GM23338 (cell line): ENCODE data around the gene ARHGAP36. TPM values are rescaled to one million over a fixed set of nuclear protein-coding genes. Genes with fewer than 3 reads are reported as not detected.

ENCODE experiments used
- ATAC-seq: fragments of 200-7000 bp; cut with Tn5 transposase; 3 replicates; pipeline ENCODE4 v1.9.1; 2020
- DNase-seq: peaks from one replicate; pipeline ENCODE4 v3.0.0-alpha.2; 2015; ENCODE audit warnings: low spot score
- H2AFZ ChIP-seq: fragments of 200-600 bp; sonication (generic); 2 replicates; pipeline ENCODE4 v1.8.0; 2016; ENCODE audit warnings: antibody characterized with exemption, mild to moderate bottlenecking, moderate library complexity
- H3F3A ChIP-seq: fragments of 200-600 bp; sonication (generic); replicated peaks from 2 replicates; pipeline ENCODE4 v1.8.0; 2017; ENCODE audit warnings: antibody characterized with exemption, mixed run types, low read depth
- H3K27ac ChIP-seq: fragments of 200-600 bp; sonication (generic); 2 replicates; pipeline ENCODE4 v1.6.1; 2016; ENCODE audit warnings: low read depth
- H3K27me3 ChIP-seq: fragments of 200-600 bp; sonication (generic); 2 replicates; pipeline ENCODE4 v1.8.0; 2016; ENCODE audit warnings: mild to moderate bottlenecking, mixed run types, moderate library complexity; ENCODE audit not compliant: insufficient read depth
- H3K36me3 ChIP-seq: fragments of 200-600 bp; sonication (generic); 2 replicates; pipeline ENCODE4 v1.8.0; 2016; ENCODE audit warnings: mild to moderate bottlenecking; ENCODE audit not compliant: insufficient read depth
- H3K4me1 ChIP-seq: fragments of 200-600 bp; sonication (generic); 2 replicates; pipeline ENCODE4 v1.8.0; 2016; ENCODE audit warnings: mild to moderate bottlenecking, moderate library complexity; ENCODE audit not compliant: insufficient read depth
- H3K4me2 ChIP-seq: fragments of 200-600 bp; sonication (generic); 2 replicates; pipeline ENCODE4 v1.7.1; 2017; ENCODE audit warnings: mixed run types
- H3K4me3 ChIP-seq: fragments of 200-600 bp; sonication (generic); 2 replicates; pipeline ENCODE4 v1.6.1; 2016; ENCODE audit warnings: mixed run types
- H3K79me2 ChIP-seq: fragments of 200-600 bp; sonication (generic); replicated peaks from 2 replicates; pipeline ENCODE4 v1.8.0; 2017; ENCODE audit warnings: mild to moderate bottlenecking; ENCODE audit not compliant: insufficient read depth
- H3K9me2 ChIP-seq: fragments of 200-600 bp; sonication (generic); 2 replicates; pipeline ENCODE4 v1.8.0; 2017; ENCODE audit not compliant: insufficient read depth
- H4K20me1 ChIP-seq: fragments of 200-600 bp; sonication (generic); replicated peaks from 2 replicates; pipeline ENCODE4 v1.8.0; 2017; ENCODE audit warnings: mild to moderate bottlenecking; ENCODE audit not compliant: insufficient read depth
- H3K27ac Mint-ChIP-seq: 2 replicates; pipeline ENCODE4 v1.8.0; 2020; ENCODE audit warnings: inconsistent platforms, mild to moderate bottlenecking, moderate library complexity, mixed read lengths
- H3K27me3 Mint-ChIP-seq: 3 replicates; pipeline ENCODE4 v1.8.0; 2022; ENCODE audit warnings: low read depth, mild to moderate bottlenecking, moderate library complexity, mixed read lengths, inconsistent platforms; ENCODE audit not compliant: insufficient read depth, poor library complexity
- H3K36me3 Mint-ChIP-seq: 3 replicates; pipeline ENCODE4 v1.8.0; 2021; ENCODE audit warnings: low read depth, mild to moderate bottlenecking, inconsistent platforms, moderate library complexity, mixed read lengths
- H3K4me1 Mint-ChIP-seq: 3 replicates; pipeline ENCODE4 v1.8.0; 2020; ENCODE audit warnings: mild to moderate bottlenecking, inconsistent platforms, mixed read lengths
- H3K4me3 Mint-ChIP-seq: 3 replicates; pipeline ENCODE4 v1.8.0; 2021; ENCODE audit warnings: moderate library complexity, mild to moderate bottlenecking, inconsistent platforms, mixed read lengths
- H3K9me3 Mint-ChIP-seq: 3 replicates; pipeline ENCODE4 v1.8.0; 2020; ENCODE audit warnings: moderate library complexity, mild to moderate bottlenecking, inconsistent platforms, mixed read lengths
- CREB1 ChIP-seq: fragments of 250-450 bp; sonication (Bioruptor Pico); IDR thresholded peaks from 2 replicates; pipeline ENCODE4 v1.5.0; 2020; ENCODE audit warnings: low read depth, mild to moderate bottlenecking, moderate library complexity
- EZH2 ChIP-seq: fragments of 200-600 bp; sonication (generic); IDR thresholded peaks from one replicate; pipeline ENCODE4 v1.8.0; 2017; ENCODE audit warnings: antibody characterized with exemption, mild to moderate bottlenecking, low read depth; ENCODE audit not compliant: unreplicated experiment
- JUNB ChIP-seq: IDR thresholded peaks from one replicate; pipeline ENCODE4 v1.6.1; 2016; ENCODE audit warnings: antibody characterized with exemption; ENCODE audit not compliant: unreplicated experiment
- NANOG ChIP-seq: IDR thresholded peaks from 2 replicates; pipeline ENCODE4 v1.6.1; 2016; ENCODE audit warnings: antibody characterized with exemption, borderline replicate concordance
- STAT1 ChIP-seq: IDR thresholded peaks from one replicate; pipeline ENCODE4 v1.6.1; 2016; ENCODE audit warnings: antibody characterized with exemption; ENCODE audit not compliant: unreplicated experiment
- ZNF114 ChIP-seq: fragments of 250-450 bp; sonication (Bioruptor Pico); IDR thresholded peaks from 2 replicates; pipeline ENCODE4 v1.5.0; 2020; ENCODE audit warnings: mild to moderate bottlenecking, moderate library complexity
- ZNF331 ChIP-seq: fragments of 250-450 bp; sonication (Bioruptor Pico); IDR thresholded peaks from 2 replicates; pipeline ENCODE4 v1.5.0; 2020; ENCODE audit warnings: low read depth, mild to moderate bottlenecking, moderate library complexity
- ZNF462 ChIP-seq: fragments of 250-450 bp; sonication (Bioruptor Pico); IDR thresholded peaks from 2 replicates; pipeline ENCODE4 v1.5.0; 2020; ENCODE audit warnings: mild to moderate bottlenecking, moderate library complexity
- polyA plus RNA-seq: library from polyadenylated mRNA; unstranded; fragments of >200 nt; fragmentation: Nextera tagmentation; extraction: Ambion mirVana; gene quantifications from 2 replicates; pipeline ENCODE4 v1.2.1, GENCODE V29; 2016
- total RNA-seq: library from RNA; depleted of rRNA; stranded (reverse); fragments of >200 nt; shearing (Covaris generic); gene quantifications from 2 replicates; pipeline ENCODE4 v1.2.3, GENCODE V29; 2014
- TF ChIP-seq, protein P1 (sequence below): IDR thresholded peaks from 2 replicates; pipeline ENCODE4 v1.6.1; 2016; ENCODE audit warnings: antibody characterized with exemption
- TF ChIP-seq, protein P2 (sequence below): IDR thresholded peaks from one replicate; pipeline ENCODE4 v1.6.1; 2018; ENCODE audit warnings: antibody characterized with exemption; ENCODE audit not compliant: unreplicated experiment

Gene ARHGAP36
- total and polyA plus RNA-seq, 2 experiments from 2014 or later: 0.21 TPM; not detected in 1

- H3K4me3 Mint-ChIP-seq: no peak overlapping the region
- H3K36me3 ChIP-seq: no peaks in the 10 kb centered on the region
- ATAC-seq: no peak
- H3K36me3 Mint-ChIP-seq: no peaks in the 10 kb centered on the region
- H3K27me3 ChIP-seq: peaks cover 53% of the 10 kb centered on the region
- H3K27ac Mint-ChIP-seq: no peak overlapping the region
- H3K4me1 Mint-ChIP-seq: peaks cover 20% of the 10 kb centered on the region; the same call in 2 of the 3 replicates
- no peak overlapping the region for H2AFZ ChIP-seq
- no peak overlapping the region for H3K27ac ChIP-seq
- no peak for TF ChIP-seq ZNF331
- TF ChIP-seq, protein P1, sequence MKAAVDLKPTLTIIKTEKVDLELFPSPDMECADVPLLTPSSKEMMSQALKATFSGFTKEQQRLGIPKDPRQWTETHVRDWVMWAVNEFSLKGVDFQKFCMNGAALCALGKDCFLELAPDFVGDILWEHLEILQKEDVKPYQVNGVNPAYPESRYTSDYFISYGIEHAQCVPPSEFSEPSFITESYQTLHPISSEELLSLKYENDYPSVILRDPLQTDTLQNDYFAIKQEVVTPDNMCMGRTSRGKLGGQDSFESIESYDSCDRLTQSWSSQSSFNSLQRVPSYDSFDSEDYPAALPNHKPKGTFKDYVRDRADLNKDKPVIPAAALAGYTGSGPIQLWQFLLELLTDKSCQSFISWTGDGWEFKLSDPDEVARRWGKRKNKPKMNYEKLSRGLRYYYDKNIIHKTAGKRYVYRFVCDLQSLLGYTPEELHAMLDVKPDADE: no peak
- no peak for TF ChIP-seq EZH2
- TF ChIP-seq JUNB: no peak
- DNase-seq: peak; percentile 52
- no peaks in the 10 kb centered on the region for H3K9me3 Mint-ChIP-seq
- peaks cover 5% of the 10 kb centered on the region; the same call in 1 of the 2 replicates for H3K4me1 ChIP-seq
- no peak overlapping the region for H3K4me3 ChIP-seq
- 0 out of 2 replicates have a peak overlapping the region, but pooled peaks have one; percentile 45 for H3K4me2 ChIP-seq
- no peaks in the 10 kb centered on the region for H4K20me1 ChIP-seq
- H3F3A ChIP-seq: no peaks in the 10 kb centered on the region
- no peaks in the 10 kb centered on the region for H3K9me2 ChIP-seq
- no peaks in the 10 kb centered on the region for H3K79me2 ChIP-seq
- peaks cover 24% of the 10 kb centered on the region for H3K27me3 Mint-ChIP-seq
These were observed 3.2 kb upstream of the ARHGAP36 start for GRCh38 chrX:131054906-131055305.

DNA sequence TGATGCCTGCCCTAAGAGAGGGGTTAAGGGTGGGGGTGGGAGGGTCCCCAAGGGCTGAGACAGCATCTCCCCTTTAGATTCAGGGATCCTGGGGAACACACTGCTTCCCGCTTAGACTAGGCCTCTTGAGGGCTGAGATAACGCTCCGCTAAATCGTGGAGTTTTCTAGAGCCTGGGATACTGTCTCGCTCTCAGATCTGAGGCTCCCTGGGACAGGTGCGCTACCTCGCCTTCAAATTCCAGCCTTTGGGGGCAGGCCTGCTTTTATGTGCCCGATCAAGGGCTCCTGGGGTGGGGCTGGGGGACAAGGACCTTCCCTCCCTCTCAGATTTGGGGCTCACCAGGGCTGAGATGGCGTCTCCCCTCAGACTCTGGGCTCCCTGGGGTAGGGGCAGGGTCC lies 440 bp upstream of the ARHGAP36 start:
- Histone ChIP-seq H3K36me3 (no peaks in the 10 kb centered on the region), H3K4me2 (peak overlapping the region; percentile 78), H4K20me1 (no peaks in the 10 kb centered on the region), H2AFZ (no peak overlapping the region), H3F3A (no peaks in the 10 kb centered on the region), H3K4me3 (peak overlapping the region; percentile 52), H3K9me2 (no peaks in the 10 kb centered on the region), H3K79me2 (no peaks in the 10 kb centered on the region), H3K4me1 (peaks cover 5% of the 10 kb centered on the region; the same call in 1 of the 2 replicates), H3K27me3 (peaks cover 61% of the 10 kb centered on the region), H3K27ac (no peak overlapping the region)
- no peak overlapping the region for H3K27ac Mint-ChIP-seq
- no peaks in the 10 kb centered on the region for H3K9me3 Mint-ChIP-seq
- ATAC-seq: peak; percentile 70
- DNase-seq: peak; percentile 37
- H3K4me1 Mint-ChIP-seq: peaks cover 20% of the 10 kb centered on the region; the same call in 2 of the 3 replicates
- H3K36me3 Mint-ChIP-seq: no peaks in the 10 kb centered on the region
- H3K4me3 Mint-ChIP-seq: no peak overlapping the region; the same call in 2 of the 3 replicates
- peaks cover 26% of the 10 kb centered on the region for H3K27me3 Mint-ChIP-seq
- TF ChIP-seq CREB1 (CRISPR knock-in tag): no peak
- TF ChIP-seq EZH2: no peak
- no peak for TF ChIP-seq ZNF462 (CRISPR knock-in tag)
- TF ChIP-seq, protein P2, sequence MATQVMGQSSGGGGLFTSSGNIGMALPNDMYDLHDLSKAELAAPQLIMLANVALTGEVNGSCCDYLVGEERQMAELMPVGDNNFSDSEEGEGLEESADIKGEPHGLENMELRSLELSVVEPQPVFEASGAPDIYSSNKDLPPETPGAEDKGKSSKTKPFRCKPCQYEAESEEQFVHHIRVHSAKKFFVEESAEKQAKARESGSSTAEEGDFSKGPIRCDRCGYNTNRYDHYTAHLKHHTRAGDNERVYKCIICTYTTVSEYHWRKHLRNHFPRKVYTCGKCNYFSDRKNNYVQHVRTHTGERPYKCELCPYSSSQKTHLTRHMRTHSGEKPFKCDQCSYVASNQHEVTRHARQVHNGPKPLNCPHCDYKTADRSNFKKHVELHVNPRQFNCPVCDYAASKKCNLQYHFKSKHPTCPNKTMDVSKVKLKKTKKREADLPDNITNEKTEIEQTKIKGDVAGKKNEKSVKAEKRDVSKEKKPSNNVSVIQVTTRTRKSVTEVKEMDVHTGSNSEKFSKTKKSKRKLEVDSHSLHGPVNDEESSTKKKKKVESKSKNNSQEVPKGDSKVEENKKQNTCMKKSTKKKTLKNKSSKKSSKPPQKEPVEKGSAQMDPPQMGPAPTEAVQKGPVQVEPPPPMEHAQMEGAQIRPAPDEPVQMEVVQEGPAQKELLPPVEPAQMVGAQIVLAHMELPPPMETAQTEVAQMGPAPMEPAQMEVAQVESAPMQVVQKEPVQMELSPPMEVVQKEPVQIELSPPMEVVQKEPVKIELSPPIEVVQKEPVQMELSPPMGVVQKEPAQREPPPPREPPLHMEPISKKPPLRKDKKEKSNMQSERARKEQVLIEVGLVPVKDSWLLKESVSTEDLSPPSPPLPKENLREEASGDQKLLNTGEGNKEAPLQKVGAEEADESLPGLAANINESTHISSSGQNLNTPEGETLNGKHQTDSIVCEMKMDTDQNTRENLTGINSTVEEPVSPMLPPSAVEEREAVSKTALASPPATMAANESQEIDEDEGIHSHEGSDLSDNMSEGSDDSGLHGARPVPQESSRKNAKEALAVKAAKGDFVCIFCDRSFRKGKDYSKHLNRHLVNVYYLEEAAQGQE: no peak
- no peak for TF ChIP-seq ZNF114 (CRISPR knock-in tag)
- TF ChIP-seq STAT1: no peak
- no peak for TF ChIP-seq JUNB
- TF ChIP-seq NANOG: no peak
- TF ChIP-seq, protein P1: no peak
